HL-60 (cell line): ENCODE results near the gene MRAS.

Experiments
- CTCF ChIP-seq: IDR thresholded peaks from one replicate; pipeline ENCODE4 v1.5.1; 2011; ENCODE audit warnings: low read length, control low read depth, inconsistent platforms; ENCODE audit not compliant: insufficient read depth
- POLR2AphosphoS5 ChIP-seq: IDR thresholded peaks from 2 replicates; pipeline ENCODE4 v1.6.1; 2012; ENCODE audit warnings: low read depth
- REST ChIP-seq: IDR thresholded peaks from 2 replicates; pipeline ENCODE4 v1.6.1; 2012; ENCODE audit warnings: low read depth; ENCODE audit not compliant: insufficient replicate concordance
- SPI1 ChIP-seq: IDR thresholded peaks from 2 replicates; pipeline ENCODE4 v1.6.1; 2012; ENCODE audit warnings: low read depth, mild to moderate bottlenecking, borderline replicate concordance

- TF ChIP-seq CTCF: no peak
- TF ChIP-seq POLR2AphosphoS5: no peak
- TF ChIP-seq REST: no peak
- TF ChIP-seq SPI1: no peak
Observed at GRCh38 chr3:138443091-138443490, 94.7 kb downstream of the MRAS start.
